IPS-11a (cell line): ENCODE results near the gene UGT1A8.

Experiments used
- H3K4me3 ChIP-seq: one replicate; pipeline ENCODE4 v1.5.1; 2013; ENCODE audit warnings: low read depth, low read length, control low read depth

The UGT1A8 gene

GRCh38 chr2:233816771-233817170 is 199.3 kb downstream of the UGT1A8 start:
- H3K4me3 ChIP-seq, result no peak overlapping the region

GRCh38 chr2:233817361-233817911 is 200.0 kb downstream of the UGT1A8 start:
- no peak overlapping the region for H3K4me3 ChIP-seq

GRCh38 chr2:233817995-233818638 is 200.7 kb downstream of the UGT1A8 start:
- H3K4me3 ChIP-seq, result no peak overlapping the region

- no peak overlapping the region for H3K4me3 ChIP-seq
Observed at GRCh38 chr2:233818639-233819621, 201.5 kb downstream of the UGT1A8 start.

GRCh38 chr2:233819884-233820773 is 202.7 kb downstream of the UGT1A8 start:
- H3K4me3 ChIP-seq, result no peak overlapping the region

- no peak overlapping the region for H3K4me3 ChIP-seq
Observed at GRCh38 chr2:233820774-233821105, 203.3 kb downstream of the UGT1A8 start.

- H3K4me3 ChIP-seq, result no peak overlapping the region
Observed at GRCh38 chr2:233821196-233821595, 203.8 kb downstream of the UGT1A8 start.

GRCh38 chr2:233821709-233822100 is 204.3 kb downstream of the UGT1A8 start:
- no peak overlapping the region for H3K4me3 ChIP-seq

GRCh38 chr2:233822101-233822771 is 204.8 kb downstream of the UGT1A8 start:
- H3K4me3 ChIP-seq, result no peak overlapping the region
